ENCODE measurements around the gene SPTBN2.
"Not testable (repeated sequence)": the region's sequence is repeated elsewhere in the genome, so short reads cannot be mapped to it uniquely, and the experiment has no call there.

SPTBN2 gene

DNA sequence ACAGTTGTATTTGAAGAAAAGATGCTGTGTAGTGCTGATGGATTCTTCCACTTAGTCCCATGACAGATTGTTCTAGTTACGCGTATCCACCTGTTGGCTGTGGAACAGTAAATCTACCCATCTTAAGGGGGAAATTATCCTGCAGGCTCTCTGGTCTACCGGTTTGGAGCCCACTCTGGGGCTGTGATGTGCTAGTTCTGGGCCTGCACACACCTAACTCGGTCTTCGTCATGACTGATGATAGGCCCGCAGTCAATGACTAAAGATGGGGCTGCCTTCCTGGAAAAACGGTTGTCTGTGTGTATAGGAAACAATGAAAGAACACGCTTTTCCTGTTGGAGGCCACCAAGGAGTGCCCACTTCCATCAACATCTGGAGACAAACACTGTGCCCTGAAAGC is 45.1 kb downstream of the SPTBN2 start:
- DNase-seq = no peak

DNA sequence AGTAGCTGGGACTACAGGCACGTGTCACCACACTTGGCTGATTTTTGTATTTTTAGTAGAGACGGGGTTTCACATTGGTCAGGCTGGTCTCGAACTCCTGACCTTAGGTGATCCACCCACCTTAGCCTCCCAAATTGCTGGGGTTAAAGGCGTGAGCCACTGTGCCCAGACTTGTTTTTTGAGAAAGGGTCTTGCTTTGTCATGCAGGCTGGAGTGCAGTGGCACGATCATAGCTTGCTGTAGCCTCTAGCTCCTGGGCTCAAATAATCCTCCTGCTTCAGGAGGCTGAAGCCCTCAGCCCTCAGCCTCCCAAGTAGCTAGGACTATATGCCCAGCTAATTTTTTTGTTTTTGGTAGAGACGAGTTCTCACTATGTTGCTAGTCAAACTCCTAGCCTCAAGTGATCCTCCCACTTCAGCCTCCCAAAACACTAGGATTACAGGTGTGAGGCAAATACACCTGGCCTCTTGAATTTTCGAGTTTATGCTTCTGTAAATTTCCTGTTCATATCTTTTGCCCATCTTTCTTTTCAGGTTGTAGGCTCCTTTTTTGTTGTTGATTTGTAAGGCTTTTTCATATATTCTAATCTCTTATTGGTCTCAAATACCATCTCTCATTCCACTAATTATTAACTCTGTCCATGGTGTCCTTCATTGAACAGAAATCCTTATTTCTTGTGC is 47.9 kb downstream of the SPTBN2 start:
- DNase-seq = no peak

DNA sequence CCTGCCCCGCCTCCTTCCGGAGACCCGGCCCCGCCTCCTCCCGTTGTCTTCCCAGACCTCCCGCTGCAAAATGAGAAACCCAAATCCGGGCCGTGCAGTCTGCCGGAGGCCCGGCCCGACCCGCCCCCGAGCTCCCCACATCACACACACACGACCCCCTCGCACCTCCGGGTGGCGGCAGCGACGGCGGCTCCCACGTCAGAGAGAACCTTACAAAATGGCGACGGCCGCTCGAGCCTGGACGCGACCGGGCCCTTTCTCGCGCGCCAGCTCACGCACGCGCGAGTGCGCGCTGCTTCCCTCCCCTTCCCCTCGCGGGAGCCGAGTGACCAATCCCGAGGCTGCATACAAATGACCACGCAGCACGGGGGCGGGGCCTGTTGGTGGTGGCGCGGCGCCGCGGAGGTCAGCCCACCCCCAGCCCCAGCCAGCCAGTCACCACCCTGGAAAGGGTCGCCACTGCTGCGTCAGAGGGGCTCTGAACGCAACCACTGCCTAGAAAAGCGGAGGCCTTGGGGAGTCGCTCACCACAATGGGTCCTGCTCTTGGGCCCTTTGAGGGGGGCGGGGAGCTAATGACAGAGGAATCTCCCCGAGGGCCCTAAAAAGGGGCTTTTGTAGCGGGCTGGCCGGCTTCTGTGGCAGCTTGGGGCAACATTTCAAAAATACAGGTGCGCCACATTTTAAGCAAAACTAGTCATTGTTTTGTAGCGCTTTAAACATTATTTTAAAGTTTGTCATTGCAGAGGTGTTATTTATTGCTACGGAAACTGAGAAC is 51.2 kb downstream of the SPTBN2 start, which contains the start of gene RBM4B:
Gene RBM4B (minus strand): TSS at position 289 of the 777 bp plus-strand sequence. CDS start 808 bp downstream, outside the sequence.
- DNase-seq = peak; percentile 99

DNA sequence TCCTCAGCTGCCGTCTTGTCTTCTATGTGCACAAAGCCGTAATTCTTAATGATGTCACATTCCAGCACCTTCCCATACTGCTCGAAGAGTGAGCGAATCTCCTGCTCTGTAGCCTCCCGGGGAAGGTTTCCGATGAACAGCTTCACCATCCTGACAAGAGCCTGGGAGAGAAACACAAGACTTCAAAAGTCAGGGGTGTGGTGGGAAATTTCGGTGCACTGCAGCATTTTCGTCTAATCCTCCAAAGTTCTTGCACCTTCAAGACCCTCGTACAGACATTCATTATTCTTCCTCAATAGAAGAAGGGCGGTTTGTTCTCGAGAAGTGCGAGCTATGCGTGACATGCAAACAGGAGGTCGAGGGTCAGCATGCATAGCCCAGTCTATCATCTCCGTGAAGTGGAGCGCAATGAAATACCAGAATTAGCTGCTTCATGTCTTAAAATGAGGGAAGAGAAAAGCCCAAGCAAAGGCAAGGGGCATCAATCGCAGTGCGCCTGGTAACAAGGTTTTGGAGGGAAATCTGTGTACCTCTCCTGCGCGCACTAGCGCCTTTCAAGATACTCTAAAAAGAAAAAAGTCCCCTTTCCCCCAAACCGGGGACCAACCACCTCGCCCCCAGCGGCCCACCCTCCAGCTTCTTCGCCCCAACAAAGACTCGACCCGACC is 52.0 kb downstream of the SPTBN2 start:
- no peak for DNase-seq

DNA sequence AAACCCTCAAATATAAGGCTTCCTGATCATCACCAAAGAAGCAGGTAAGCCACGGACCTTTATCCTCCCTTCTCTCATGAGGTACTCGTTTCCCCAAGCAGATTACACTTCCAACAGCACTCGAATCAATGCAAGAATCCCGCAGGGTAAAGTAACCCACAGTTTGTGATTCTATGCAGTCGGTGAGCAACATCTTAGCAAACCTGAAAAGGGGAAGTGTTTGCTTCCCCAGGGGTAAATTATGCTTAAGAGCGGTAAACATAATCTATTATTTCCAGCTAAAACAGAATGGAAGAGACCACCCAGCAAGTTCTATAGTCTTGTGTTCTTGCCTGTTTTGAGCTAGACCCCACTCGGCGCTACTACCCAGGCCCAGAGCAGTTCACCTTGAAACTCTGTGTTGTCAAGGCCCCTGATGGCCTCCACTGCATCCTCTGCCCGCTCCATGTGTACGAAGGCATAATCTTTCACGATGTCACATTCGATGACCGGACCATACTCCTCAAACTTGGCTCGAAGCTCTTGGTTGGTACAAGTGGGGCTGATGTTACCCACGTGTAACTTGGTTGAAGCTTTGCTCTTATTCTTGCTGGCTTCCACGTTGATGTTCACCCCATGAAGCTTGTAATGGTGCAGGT is 52.6 kb downstream of the SPTBN2 start:
- DNase-seq = peak; percentile 12

DNA sequence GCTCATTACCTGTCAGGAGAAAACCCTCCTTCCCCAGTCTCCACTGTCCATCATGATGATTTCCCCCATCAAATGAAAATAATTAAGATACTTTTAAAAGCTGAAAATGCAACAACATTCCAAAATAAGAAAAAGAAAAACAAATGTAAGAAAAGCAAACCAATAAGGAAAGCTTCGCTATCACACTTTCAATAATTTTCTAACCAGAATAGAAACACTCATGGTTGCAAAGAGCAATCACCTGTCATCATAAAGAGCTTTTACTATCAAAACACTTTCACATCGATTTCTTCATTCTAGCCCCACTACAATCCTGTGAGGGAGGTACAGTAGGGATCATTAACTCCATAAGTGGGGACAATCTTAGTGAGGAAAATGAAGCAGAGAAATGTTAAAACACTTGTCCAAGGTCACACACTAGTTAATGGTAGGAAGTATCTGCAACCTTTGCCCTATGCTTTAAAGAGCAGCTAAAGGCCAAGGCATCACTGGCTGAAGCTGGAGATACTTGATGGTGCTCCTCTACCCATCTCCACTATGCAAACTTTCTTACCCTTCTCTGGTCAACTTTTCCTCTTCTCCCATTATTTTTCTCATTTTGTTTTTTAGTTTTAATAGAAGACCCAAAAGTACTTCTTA is 53.9 kb downstream of the SPTBN2 start:
- DNase-seq = no peak

DNA sequence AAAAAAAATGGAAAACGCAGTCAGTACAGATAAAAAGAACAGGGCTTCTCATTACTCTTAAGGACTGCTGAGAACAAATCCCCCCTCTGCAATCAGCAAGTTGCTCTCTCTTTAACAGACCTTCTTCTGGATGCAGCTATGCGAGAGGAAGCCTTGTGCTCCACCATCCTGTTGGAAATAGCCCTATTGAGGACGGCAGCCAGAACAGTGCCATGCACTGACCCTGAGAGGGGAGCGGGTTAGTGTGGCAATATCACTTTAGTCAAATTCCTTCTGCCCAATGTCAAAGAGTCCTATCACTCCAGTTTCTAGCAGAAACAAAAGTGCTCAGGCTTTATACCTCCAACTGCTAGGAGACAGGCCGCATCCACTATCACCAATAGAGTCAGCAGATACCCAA is 58.2 kb downstream of the SPTBN2 start:
- DNase-seq = no peak

DNA sequence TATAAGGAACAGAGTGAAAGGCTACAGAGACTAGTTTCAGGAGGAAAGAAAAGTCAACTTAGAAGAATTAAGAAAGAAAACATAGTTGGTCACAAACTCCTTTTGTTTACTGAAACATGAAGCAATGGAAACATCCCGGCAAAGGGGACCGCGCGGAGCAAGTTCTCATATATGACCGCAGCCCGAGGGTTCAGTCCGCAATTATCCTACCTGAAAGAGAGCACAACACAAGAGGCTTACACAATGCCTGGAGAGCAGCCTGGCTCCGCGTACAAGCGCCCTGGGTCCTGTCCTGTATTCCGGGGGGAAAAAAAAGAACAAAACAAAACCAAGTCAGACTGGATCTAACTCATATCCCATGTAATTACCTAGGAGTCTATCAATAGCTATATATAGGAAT is 63.6 kb downstream of the SPTBN2 start:
- DNase-seq = no peak

DNA sequence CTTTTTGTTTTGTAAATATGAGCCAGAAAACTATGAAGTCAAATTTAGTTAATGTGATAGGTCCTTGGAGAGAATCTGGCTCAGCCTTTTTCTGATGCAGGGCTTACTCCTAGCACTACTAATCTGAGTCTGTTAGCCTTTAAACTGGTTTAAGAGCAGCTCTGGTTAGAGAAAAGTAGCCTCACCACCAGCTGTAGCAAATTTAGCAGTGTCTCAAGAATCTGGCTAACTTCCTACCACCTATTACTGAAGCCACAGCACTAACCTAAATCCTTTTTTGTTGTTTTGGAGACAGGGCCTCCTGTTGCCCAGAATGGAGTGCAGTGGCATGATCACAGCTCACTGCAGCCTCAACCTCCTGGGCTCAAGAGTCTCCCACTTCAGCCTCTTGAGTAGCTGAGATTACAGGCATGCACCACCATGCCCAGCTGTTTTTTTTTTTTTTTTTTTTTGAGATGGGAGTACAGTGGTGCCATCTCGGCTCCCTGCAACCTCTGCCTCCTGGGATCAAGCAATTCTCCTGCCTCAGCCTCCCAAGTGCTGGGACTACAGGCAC is 65.2 kb downstream of the SPTBN2 start:
- DNase-seq = no peak

DNA sequence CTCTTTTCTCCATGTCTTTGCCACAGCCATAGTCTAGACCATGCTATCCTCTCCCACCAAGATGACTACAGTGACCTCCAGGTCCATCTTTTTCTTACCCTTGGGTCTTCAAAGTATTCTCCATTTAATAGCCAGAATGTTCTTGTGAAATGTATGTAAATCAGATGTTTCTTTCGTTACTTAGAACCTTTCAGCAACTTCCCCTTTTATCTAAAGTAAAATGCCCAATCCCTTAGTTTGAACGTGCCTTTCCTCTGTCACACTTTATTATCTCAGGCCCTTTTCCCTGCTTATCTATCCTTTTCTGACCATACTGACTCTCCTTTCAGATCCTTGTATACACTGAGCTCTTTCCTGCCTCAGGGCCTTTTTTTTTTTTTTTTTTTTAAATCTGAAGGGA is 69.3 kb downstream of the SPTBN2 start:
- DNase-seq = no peak

DNA sequence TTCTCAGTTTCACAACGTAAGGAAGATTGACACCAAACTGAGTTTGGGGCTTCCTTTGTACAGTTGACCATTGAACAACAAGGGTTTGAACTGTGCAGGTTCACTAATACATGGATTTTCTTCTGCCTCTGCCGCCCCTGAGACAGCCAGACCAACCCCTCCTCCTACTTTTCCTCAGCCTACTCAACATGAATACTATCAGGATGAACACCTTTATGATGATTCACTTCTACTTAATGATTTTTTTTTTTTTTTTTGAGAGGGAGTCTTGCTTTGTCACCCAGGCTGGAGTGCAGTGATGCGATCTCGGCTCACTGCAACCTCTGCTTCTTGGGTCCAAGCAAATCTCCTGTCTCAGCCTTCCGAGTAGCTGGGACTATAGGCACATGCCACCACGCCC is 75.9 kb downstream of the SPTBN2 start:
- no peak for DNase-seq

DNA sequence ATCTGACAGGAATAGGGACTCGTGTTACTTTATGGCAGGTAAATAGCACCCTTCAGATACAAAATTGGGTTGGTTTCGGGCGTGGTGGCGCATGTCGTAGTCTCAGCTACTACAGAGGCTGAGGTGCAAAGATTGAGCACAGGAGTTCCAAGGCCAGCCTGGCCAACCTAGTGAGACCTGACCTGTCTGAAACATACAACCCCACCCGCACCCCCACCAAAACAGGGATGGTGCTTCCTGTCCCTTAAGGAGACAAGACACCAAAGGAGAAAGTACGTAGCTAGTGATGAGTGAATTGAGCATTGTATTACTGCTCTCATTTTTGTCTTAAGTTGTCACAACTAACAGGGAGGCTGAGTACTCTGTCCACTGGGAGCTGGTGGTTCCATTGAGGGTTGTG is 76.4 kb downstream of the SPTBN2 start:
- no peak for DNase-seq

DNA sequence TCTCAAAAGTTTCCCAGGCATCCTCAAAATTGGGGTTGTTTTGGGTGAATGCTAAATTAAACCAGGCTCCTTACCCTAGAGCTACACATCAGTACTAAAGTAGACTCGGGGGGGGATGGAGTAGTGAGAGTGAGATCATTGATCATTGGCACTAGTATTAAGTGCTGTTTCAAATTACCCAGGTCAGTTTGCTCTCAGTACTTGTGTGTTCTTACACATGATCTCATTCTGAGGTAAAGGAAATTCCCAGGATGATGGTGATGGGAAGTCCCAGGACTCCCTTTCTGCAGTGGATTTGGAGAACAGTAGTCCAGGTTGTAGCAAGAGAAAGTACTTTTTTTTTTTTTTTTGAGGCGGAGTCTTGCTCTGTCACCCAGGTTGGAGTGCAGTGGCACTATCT is 78.0 kb downstream of the SPTBN2 start:
- DNase-seq = no peak

DNA sequence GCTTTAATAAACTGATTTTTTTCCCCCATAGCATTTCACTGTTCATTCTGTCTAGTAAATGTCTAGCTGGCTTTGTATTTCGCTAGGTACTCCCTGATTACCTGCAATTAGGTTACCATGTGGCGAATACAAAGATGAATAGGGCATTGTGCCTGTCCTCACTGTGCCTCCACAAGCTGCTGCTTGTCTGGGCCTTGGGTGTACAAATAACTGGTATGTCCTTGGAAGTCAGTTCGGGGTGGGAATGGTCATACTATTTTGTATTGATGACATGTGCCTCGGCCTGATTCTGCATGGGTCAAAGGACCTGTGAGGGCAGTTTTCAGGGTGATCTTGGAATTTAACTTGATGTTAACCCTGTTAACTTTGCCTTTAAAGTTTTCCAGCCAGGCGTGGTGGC is 79.1 kb downstream of the SPTBN2 start:
- DNase-seq = no peak

DNA sequence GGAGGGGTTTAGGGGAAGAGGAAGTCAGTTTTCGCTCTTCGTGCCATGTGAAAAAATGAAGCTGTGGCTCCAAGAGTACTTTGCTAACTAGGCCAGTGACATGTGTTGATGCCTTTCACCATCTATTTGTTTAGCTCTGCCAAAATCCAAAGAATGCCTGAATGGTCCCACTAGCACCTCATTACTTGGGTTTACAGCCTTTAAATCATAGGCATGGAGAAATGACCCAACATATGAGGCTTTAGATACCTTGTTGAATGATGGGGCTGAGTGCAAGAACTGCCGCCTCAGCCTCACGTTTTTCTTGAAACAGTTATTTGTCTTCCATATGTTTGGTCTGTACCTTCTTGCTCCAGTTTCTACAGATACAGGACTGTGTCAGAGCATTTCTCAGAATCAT is 82.2 kb downstream of the SPTBN2 start:
- no peak for DNase-seq

DNA sequence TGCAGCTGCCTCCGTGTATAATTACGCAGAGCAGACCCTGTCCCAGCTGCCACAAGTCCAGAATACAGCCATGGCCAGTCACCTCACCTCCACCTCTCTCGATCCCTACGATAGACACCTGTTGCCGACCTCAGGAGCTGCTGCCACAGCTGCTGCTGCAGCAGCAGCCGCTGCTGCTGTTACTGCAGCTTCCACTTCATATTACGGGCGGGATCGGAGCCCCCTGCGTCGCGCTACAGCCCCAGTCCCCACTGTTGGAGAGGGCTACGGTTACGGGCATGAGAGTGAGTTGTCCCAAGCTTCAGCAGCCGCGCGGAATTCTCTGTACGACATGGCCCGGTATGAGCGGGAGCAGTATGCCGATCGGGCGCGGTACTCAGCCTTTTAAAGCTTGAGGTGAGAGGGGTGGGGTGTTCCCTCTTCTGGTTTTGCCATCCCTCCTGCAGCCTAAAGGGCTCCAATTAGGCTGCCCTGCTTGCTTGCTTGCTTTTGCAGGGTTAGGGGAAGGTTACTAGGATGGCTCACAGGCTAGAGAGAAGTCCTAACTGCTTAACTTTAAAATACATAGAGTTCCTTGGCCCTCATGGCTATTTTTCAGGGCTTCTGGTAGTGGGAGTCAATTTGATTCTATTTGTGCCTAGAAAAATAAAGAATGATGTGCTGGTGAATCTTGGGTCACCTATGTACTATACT is 85.1 kb downstream of the SPTBN2 start:
- DNase-seq = no peak

DNA sequence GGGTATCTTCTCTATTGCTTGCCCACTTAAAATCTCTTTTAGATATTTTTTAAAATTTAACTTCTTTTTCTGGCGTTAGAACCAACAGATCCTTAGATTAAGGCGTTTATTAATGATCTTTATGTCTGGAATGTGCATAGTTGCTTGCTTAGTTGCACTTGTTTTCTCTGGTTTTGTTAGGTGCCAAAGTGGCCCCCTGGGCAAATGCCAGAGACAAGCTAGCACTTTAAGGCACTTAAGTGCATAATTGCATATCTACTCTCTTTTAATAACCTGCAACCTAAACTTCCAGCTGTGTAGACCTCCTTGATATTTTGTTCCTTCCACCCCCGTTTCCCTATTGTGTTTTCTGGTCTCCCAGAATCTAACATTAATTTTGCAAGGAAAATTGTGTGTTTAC is 87.2 kb downstream of the SPTBN2 start:
- DNase-seq = no peak

DNA sequence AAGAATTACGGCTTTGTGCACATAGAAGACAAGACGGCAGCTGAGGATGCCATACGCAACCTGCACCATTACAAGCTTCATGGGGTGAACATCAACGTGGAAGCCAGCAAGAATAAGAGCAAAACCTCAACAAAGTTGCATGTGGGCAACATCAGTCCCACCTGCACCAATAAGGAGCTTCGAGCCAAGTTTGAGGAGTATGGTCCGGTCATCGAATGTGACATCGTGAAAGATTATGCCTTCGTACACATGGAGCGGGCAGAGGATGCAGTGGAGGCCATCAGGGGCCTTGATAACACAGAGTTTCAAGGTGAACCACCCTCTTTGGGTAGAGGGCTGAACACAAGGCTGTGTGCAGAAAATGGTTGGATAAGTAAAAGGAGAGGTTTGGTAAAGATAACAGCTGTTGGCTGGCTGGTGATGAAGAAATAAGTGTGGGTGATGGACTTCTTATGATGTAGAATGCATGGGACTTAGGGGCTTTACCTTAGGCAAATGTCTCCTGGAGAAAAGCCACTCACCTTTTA is 89.1 kb downstream of the SPTBN2 start:
- not testable (repeated sequence) for DNase-seq

DNA sequence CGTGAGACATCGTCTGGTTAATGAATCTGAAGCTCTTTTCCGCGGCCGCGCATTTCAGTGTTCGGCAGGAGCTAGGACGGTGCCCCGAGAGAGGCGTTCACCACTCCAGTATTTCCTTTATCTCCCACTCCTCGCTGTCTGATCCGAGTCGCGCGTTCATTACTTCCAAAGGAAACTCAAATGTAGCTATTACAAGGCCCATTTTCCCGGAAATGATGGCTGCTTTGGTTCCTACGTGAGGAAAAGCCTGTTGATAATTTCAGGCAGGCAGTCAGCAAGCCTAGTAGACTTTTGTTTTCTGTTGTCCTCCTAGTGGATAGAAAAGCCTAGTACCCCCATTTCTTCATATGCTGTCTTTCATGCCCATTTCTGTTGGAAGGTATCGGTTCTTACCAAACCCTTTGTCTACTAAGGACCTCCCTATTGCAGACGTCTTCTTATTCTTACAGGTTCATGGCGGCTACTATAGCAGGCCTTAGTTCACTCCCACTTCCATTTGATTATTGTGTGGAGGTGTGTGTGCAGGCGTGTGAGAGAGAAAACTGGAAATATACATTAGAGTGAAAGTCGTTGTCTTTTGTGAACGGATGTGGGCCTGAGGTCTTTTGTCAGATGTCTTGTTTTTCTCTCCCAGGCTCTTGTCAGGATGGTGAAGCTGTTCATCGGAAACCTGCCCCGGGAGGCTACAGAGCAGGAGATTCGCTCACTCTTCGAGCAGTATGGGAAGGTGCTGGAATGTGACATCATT is 89.8 kb downstream of the SPTBN2 start:
- DNase-seq = no peak

DNA sequence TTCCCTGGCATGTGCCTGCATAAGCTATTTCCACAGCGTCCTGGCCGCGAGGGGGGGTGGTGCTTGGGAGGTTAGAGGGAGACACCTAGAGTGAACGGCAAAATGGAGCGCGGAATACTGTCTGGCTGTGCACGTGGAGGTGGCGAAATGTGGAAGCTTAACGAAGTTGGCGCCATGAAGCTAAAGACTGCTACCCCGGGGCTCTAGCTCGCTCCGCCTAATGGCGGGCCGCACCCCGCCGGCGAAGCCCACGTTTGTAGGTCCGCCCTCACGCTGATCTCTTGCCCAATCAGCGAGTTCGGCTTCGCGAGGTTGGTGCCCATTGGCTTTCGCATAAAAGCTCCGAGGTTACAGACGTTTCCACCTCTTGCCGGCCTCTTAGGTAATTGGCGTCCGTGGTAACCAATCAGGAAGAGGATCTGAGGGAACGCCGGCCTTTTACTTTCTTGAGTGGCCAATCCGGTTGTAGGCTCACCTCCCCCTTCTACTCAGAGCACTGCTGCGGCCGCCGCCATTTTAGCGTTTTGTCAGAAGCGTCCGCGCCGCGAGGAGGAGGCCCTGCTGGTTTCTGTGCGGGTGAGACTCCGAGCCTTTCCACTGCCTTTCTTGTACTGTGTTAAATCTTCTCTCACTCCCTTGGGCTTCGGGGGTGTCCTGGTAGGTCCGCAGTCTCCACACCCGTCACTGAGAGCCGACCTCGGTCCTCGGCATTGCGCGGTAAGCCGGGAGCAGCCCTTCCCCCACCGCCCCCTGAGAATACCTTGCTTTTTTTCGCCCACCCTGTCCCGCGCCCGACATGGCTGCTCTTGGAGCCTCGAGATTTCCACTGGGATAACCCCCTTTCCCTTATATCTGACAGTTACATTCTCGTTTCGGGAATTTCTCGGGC is 90.6 kb downstream of the SPTBN2 start, which contains the start of gene RBM4:
Gene RBM4 (plus strand): TSS at position 527 of the 889 bp plus-strand sequence. CDS start 1,009 bp downstream, outside the sequence.
- DNase-seq = peak; percentile 98
